D721Med (cell line): ENCODE results near the gene STAB1.
A peak's percentile ranks its signal among the peaks of the same experiment; 100 is the strongest.

Experiments
- DNase-seq: peaks from one replicate; pipeline ENCODE4 v3.0.0; 2011; ENCODE audit warnings: low spot score; ENCODE audit not compliant: insufficient read length
- FAIRE-seq: peaks from 2 replicates; lab custom pipeline; 2011; peaks lifted over from hg19 to GRCh38; lab: Jason Lieb, UNC
- CTCF ChIP-seq: IDR thresholded peaks from 2 replicates; pipeline ENCODE4 v1.5.1; 2012; ENCODE audit warnings: mild to moderate bottlenecking, control low read depth; ENCODE audit not compliant: insufficient read depth; ENCODE audit errors: missing control alignments

Gene STAB1

GRCh38 chr3:52519445-52520140, 24.5 kb downstream of the STAB1 start:
- FAIRE-seq: no peak
- DNase-seq: no peak
- no peak for TF ChIP-seq CTCF

GRCh38 chr3:52520141-52520667, 25.1 kb downstream of the STAB1 start:
- DNase-seq: no peak
- no peak for FAIRE-seq
- TF ChIP-seq CTCF: no peak

- DNase-seq: peak; percentile 17
- FAIRE-seq: no peak
- no peak for TF ChIP-seq CTCF
These were observed 25.8 kb downstream of the STAB1 start for GRCh38 chr3:52520716-52521487.

- no peak for DNase-seq
- FAIRE-seq: no peak
- no peak for TF ChIP-seq CTCF
These were observed 26.3 kb downstream of the STAB1 start for GRCh38 chr3:52521488-52521824.

- DNase-seq: peak; percentile 23
- TF ChIP-seq CTCF: no peak
- no peak for FAIRE-seq
These were observed 26.9 kb downstream of the STAB1 start for GRCh38 chr3:52521881-52522650.

GRCh38 chr3:52522651-52523251, 27.6 kb downstream of the STAB1 start:
- TF ChIP-seq CTCF: no peak
- no peak for FAIRE-seq

More at GRCh38 chr3:52522651-52523251, 27.6 kb downstream of the STAB1 start:
- DNase-seq: peak; percentile 21
